22Rv1 (cell line): ENCODE measurements around the gene INA.

ENCODE experiments used
- H3K27ac ChIP-seq: fragments of 450-650 bp; 2 replicates; pipeline ENCODE4 v1.5.1; 2017
- CTCF ChIP-seq: fragments of 450-650 bp; IDR thresholded peaks from 2 replicates; pipeline ENCODE4 v1.5.1; 2017; ENCODE audit warnings: mild to moderate bottlenecking
- ZFX ChIP-seq: fragments of 450-650 bp; IDR thresholded peaks from 2 replicates; pipeline ENCODE4 v1.6.1; 2017; ENCODE audit warnings: antibody characterized with exemption, borderline replicate concordance

INA gene

GRCh38 chr10:103276251-103276895, 565 bp upstream of the INA start:
- H3K27ac ChIP-seq = no peak overlapping the region
- TF ChIP-seq CTCF (no peak), ZFX (no peak)

- H3K27ac ChIP-seq = no peak overlapping the region
- no peak for TF ChIP-seq ZFX
- no peak for TF ChIP-seq CTCF
Measured at GRCh38 chr10:103277713-103278536, 987 bp downstream of the INA start.

- no peak overlapping the region for H3K27ac ChIP-seq
- no peak for TF ChIP-seq CTCF
- no peak for TF ChIP-seq ZFX
Measured at GRCh38 chr10:103278537-103278823, 1.5 kb downstream of the INA start.

GRCh38 chr10:103278862-103279298, 1.9 kb downstream of the INA start:
- no peak overlapping the region for H3K27ac ChIP-seq
- TF ChIP-seq CTCF (no peak), ZFX (no peak)

GRCh38 chr10:103280031-103280430, 3.1 kb downstream of the INA start:
- no peak for TF ChIP-seq CTCF
- no peak for TF ChIP-seq ZFX
- no peak overlapping the region for H3K27ac ChIP-seq

- TF ChIP-seq ZFX (no peak), CTCF (no peak)
- no peak overlapping the region; the same call in 1 of the 2 replicates for H3K27ac ChIP-seq
Measured at GRCh38 chr10:103280506-103280905, 3.6 kb downstream of the INA start.

GRCh38 chr10:103281753-103282152, 4.8 kb downstream of the INA start:
- TF ChIP-seq CTCF = no peak
- H3K27ac ChIP-seq = peak overlapping the region; percentile 43
